Esophagus (tissue), 2 donors: ENCODE measurements around the gene FGF11. TPM values are rescaled to one million over a fixed set of nuclear protein-coding genes. Genes with fewer than 3 reads are reported as not detected.

ENCODE experiments used
- H3K27ac ChIP-seq, 2 donors: one replicate each; pipeline ENCODE4 v1.5.1; 2013; ENCODE audit warnings: low read depth in 2 of 2, mild to moderate bottlenecking in 2 of 2, inconsistent platforms in 1 of 2, low read length in 1 of 2, moderate library complexity in 1 of 2
- H3K27me3 ChIP-seq, 2 donors: one replicate each; pipeline ENCODE4 v1.6.1; 2013; ENCODE audit warnings: low read length in 2 of 2, control low read depth in 1 of 2, mild to moderate bottlenecking in 1 of 2; ENCODE audit not compliant: insufficient read depth in 2 of 2, control insufficient read depth in 1 of 2
- H3K36me3 ChIP-seq, 2 donors: one replicate each; pipeline ENCODE4 v1.6.1; 2013; ENCODE audit warnings: low read length in 1 of 2; ENCODE audit not compliant: control insufficient read depth in 2 of 2, insufficient read depth in 2 of 2
- H3K4me1 ChIP-seq, 2 donors: one replicate each; pipeline ENCODE4 v1.6.1; 2013; ENCODE audit warnings: low read length in 1 of 2; ENCODE audit not compliant: control insufficient read depth in 2 of 2, insufficient read depth in 2 of 2
- H3K4me3 ChIP-seq, 2 donors: one replicate each; pipeline ENCODE4 v1.5.1; 2013; ENCODE audit warnings: low read length in 2 of 2, mild to moderate bottlenecking in 2 of 2, low read depth in 1 of 2, moderate library complexity in 1 of 2
- H3K9me3 ChIP-seq, 2 donors: one replicate each; pipeline ENCODE4 v1.6.1; 2013; ENCODE audit warnings: mild to moderate bottlenecking in 2 of 2, low read depth in 1 of 2, low read length in 1 of 2, moderate library complexity in 1 of 2; ENCODE audit not compliant: control insufficient read depth in 2 of 2, insufficient read depth in 1 of 2
- WGBS, 2 donors: extraction: QIAGEN DNeasy Blood & Tissue Kit; methylation state at CpG; one replicate each; pipeline ENCODE4 v1.1.7; 2013; 5-methylcytosine and 5-hydroxymethylcytosine counted together
- polyA plus RNA-seq, 2 donors: library from polyadenylated mRNA; stranded (reverse); fragments of 200-250 nt; gene quantifications; one replicate each; pipeline ENCODE4 v1.2.3, GENCODE V29; 2013
- donor health status: healthy with polysubstance abuse.
- donor health status: Bipolar disorder and iron deficiency.

FGF11 gene
- polyA plus RNA-seq, 2 donors, result 5.6 to 16.5 TPM

DNA sequence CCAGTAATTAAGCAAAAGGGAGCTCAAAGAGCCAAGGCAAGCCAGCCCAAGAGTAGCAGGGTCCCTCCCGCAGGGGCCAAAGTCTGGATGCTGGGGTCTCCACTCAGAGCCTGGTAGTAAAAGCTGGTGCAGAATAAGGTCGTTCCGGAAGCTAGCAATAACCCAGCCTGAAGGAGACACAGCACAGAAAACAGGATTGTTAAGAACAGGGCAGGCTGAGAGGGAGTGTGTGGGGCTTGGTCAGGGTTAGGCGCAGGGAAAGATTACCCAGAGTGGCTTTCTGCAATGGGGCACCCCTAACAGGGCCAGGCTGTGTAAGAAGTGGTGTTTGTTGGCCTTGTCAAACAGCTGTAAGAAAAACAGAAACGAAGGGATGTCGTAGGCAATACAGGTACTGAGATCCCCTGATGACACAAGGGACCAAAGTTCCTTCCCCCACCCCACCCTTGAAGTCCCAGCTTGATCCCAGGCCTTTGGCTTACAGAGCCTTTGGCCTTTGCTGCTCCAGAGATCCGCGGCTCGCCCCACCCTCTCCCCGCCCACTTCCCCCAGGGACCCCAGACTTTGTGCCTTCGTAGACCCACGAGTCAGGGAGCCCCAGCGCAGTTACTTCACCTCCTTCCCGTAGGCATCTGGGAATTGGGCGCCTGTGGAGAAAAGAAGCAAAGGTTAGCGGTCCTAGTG lies 36.1 kb upstream of the FGF11 start:
- Histone ChIP-seq H3K36me3 (no peaks in the 10 kb centered on the region), H3K9me3 (no peaks in the 10 kb centered on the region), H3K4me1 (peaks cover 2 to 6% of the 10 kb centered on the region in 2 donors), H3K27ac (peak overlapping the region; percentile 79 to 98), H3K4me3 (peak overlapping the region; percentile 66 to 70), H3K27me3 (no peaks in the 10 kb centered on the region)
- 14 to 16% methylated on average over 16 of the region's 16 CpGs for WGBS, 2 donors

GRCh38 chr17:7403727-7403976 lies 35.7 kb upstream of the FGF11 start:
- Histone ChIP-seq H3K4me1 (peaks cover 2 to 6% of the 10 kb centered on the region in 2 donors), H3K9me3 (no peaks in the 10 kb centered on the region), H3K36me3 (peaks cover 0 to 2% of the 10 kb centered on the region in 2 donors), H3K27ac (peak overlapping the region; percentile 79 to 98), H3K4me3 (peak overlapping the region; percentile 66 to 70), H3K27me3 (no peaks in the 10 kb centered on the region)
- WGBS, 2 donors, result 1% methylated on average over 13 of the region's 13 CpGs

DNA sequence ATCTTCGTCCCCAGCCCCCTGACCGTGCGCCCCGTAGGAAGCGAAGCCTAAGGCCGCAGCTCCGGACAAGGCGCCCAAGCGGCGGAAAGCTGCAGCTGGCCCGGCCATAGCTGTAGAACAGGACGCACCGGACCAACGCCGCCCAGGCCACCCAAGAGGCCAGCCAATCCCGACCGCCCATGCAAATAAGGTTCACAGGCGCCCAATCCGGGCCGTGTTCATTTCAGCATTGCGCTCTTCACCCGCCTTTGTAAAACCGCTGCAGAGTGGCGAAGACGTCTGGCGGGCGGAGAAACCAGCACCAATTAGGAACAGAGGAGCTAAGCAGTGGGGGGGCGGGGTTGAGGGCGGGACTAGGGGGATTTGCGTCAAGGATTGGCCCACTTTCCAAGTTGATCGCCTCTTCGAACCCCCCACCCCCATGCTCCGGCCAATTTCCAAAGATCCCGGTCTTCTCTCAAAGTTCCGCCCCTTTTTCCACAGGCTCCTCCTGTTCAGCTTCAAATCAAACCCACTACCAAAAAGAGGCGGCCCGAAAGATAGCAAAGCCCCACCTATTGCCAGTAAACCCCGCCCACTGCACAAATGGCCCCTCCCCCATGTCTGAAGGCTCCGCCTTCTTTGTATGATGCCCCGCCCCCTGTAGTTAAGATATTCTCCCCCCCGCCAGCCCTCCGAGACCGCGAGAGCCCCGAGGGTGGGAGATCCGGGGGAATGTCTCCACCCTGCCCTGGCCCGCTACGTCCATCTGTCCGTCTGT lies 35.2 kb upstream of the FGF11 start, which contains the start of gene TMEM256:
TSS of gene TMEM256 (minus strand) at position 121 of the 760 bp plus-strand sequence. CDS start at position 108, 13 bp downstream.
- Histone ChIP-seq H3K4me3 (peak within 1 kb of the TSS; percentile 66 to 70), H3K36me3 (peaks cover 0 to 4% of the 10 kb centered on the region in 2 donors), H3K27me3 (no peaks in the 10 kb centered on the region), H3K4me1 (peaks cover 2 to 6% of the 10 kb centered on the region in 2 donors), H3K9me3 (no peaks in the 10 kb centered on the region), H3K27ac (peak within 1 kb of the TSS; percentile 80 to 98)
- 1% methylated on average over 49 of the region's 49 CpGs for whole genome bisulfite sequencing, 2 donors

- peaks cover 2 to 6% of the 10 kb centered on the region in 2 donors for H3K4me1 ChIP-seq
- H3K9me3 ChIP-seq, result no peaks in the 10 kb centered on the region
- peak overlapping the region; percentile 66 to 70 for H3K4me3 ChIP-seq
- WGBS, 2 donors, result 1 to 2% methylated on average over 39 to 65 of the region's 65 CpGs
- H3K36me3 ChIP-seq, result peaks cover 0 to 7% of the 10 kb centered on the region in 2 donors
- peak overlapping the region; percentile 80 to 89 for H3K27ac ChIP-seq
- H3K27me3 ChIP-seq, result no peaks in the 10 kb centered on the region
These were observed 34.5 kb upstream of the FGF11 start for GRCh38 chr17:7404737-7405349.

DNA sequence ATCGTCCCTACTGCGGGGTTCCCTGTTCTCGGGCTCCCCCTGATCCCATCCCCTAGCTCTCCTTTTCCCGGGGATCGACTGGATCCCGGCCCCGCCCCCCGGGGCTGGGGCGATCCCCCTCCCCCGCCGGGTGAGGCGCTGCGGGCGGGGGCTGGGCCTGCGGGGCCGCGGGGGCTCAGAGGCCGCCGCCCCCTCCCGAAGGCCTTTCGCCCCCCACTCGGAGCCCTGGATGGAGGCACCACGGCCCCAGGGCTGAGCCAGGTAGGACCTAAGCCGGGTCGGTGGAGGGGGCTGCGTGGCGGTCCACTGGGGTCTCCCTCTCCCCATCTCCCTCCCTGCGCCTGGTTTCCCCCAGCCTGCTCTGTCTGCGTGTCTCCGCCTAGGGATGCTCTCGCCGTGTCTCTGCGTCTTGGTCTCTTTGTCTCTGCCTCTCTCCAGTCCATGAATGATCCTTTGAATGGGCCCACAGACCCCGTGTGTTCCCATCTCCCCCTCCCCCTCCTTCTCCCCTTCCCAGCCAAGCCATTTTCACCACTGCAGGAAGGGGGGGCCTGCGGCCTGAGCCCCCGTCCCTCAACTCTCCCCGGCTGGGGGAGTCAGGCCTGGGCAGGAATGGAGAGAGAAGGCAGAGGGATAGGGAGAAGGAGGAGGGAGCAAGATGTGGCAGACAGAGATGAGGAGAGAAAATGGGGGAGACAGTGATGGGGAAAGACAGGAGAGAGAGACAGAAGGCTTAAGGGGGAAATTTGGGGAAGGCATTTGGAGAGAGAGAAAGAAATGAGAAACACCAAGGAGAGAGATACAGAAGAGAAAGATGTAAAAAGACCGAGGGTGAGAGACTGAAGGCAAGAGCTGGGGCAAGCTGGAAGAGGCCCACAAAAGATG lies 33.7 kb upstream of the FGF11 start:
- Histone ChIP-seq H3K9me3 (no peaks in the 10 kb centered on the region), H3K27me3 (no peaks in the 10 kb centered on the region), H3K4me1 (peaks cover 2 to 6% of the 10 kb centered on the region in 2 donors), H3K27ac (peak overlapping the region; percentile 80 to 89), H3K36me3 (peaks cover 0 to 7% of the 10 kb centered on the region in 2 donors), H3K4me3 (peak overlapping the region; percentile 66 to 70)
- WGBS, 2 donors, result 10 to 12% methylated on average over 30 to 38 of the region's 38 CpGs

- 56 to 58% methylated on average over 12 of the region's 12 CpGs for WGBS, 2 donors
These were observed 33.0 kb upstream of the FGF11 start for GRCh38 chr17:7406235-7406825.

GRCh38 chr17:7407082-7407481 lies 32.2 kb upstream of the FGF11 start:
- H3K27ac ChIP-seq, result no peak overlapping the region
- H3K9me3 ChIP-seq, result no peaks in the 10 kb centered on the region
- 86 to 89% methylated on average over 13 of the region's 13 CpGs for WGBS, 2 donors
- H3K36me3 ChIP-seq, result peaks cover 0 to 7% of the 10 kb centered on the region in 2 donors
- no peak overlapping the region for H3K4me3 ChIP-seq
- peaks cover 2 to 6% of the 10 kb centered on the region in 2 donors for H3K4me1 ChIP-seq
- H3K27me3 ChIP-seq, result no peaks in the 10 kb centered on the region

More at GRCh38 chr17:7406235-7406825, 33.0 kb upstream of the FGF11 start:
- peaks cover 0 to 7% of the 10 kb centered on the region in 2 donors for H3K36me3 ChIP-seq
- H3K4me1 ChIP-seq, result peaks cover 2 to 6% of the 10 kb centered on the region in 2 donors
- H3K4me3 ChIP-seq, result no peak overlapping the region
- H3K27ac ChIP-seq, result no peak overlapping the region
- no peaks in the 10 kb centered on the region for H3K27me3 ChIP-seq
- H3K9me3 ChIP-seq, result no peaks in the 10 kb centered on the region

GRCh38 chr17:7407485-7408251 lies 31.6 kb upstream of the FGF11 start, which contains the start of gene NLGN2:
Gene NLGN2, plus strand, starts transcription at chr17:7407845. Its CDS starts 411 bp downstream, at chr17:7408256.
- Histone ChIP-seq H3K36me3 (peaks cover 0 to 7% of the 10 kb centered on the region in 2 donors), H3K27me3 (no peaks in the 10 kb centered on the region), H3K4me1 (peaks cover 2 to 6% of the 10 kb centered on the region in 2 donors), H3K27ac (no peak within 1 kb of the TSS), H3K4me3 (no peak within 1 kb of the TSS), H3K9me3 (no peaks in the 10 kb centered on the region)
- WGBS, 2 donors, result 52 to 61% methylated on average over 10 to 11 of the region's 12 CpGs
